ENCODE measurements around the gene SMYD3. TPM values are rescaled to one million over a fixed set of nuclear protein-coding genes. Genes with fewer than 3 reads are reported as not detected.

The SMYD3 gene
- total RNA-seq, 1 donor from 2014 or later = 22.3 TPM

GRCh38 chr1:246169019-246169418 lies 338.1 kb downstream of the SMYD3 start:
- TF ChIP-seq, protein P1, sequence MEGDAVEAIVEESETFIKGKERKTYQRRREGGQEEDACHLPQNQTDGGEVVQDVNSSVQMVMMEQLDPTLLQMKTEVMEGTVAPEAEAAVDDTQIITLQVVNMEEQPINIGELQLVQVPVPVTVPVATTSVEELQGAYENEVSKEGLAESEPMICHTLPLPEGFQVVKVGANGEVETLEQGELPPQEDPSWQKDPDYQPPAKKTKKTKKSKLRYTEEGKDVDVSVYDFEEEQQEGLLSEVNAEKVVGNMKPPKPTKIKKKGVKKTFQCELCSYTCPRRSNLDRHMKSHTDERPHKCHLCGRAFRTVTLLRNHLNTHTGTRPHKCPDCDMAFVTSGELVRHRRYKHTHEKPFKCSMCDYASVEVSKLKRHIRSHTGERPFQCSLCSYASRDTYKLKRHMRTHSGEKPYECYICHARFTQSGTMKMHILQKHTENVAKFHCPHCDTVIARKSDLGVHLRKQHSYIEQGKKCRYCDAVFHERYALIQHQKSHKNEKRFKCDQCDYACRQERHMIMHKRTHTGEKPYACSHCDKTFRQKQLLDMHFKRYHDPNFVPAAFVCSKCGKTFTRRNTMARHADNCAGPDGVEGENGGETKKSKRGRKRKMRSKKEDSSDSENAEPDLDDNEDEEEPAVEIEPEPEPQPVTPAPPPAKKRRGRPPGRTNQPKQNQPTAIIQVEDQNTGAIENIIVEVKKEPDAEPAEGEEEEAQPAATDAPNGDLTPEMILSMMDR (IDR thresholded peaks at IDR 0.05) = no peak
- no peak for TF ChIP-seq POLR2AphosphoS5 (IDR thresholded peaks at IDR 0.05; ENCODE audit: insufficient read depth in 1 of 2, low read depth in 1 of 2)
- no peak for TF ChIP-seq POLR2A (IDR thresholded peaks at IDR 0.05)
- Histone ChIP-seq H3K36me3 (no peaks in the 10 kb centered on the region), H3K4me3 (no peak overlapping the region), H3K4me1 (no peaks in the 10 kb centered on the region), H3K27ac (no peak overlapping the region), H3K27me3 (no peaks in the 10 kb centered on the region), H3K9me3 (no peaks in the 10 kb centered on the region)
- intact Hi-C loops (cut with DNase I) = no loop called here
- DNase-seq (ENCODE audit: extremely low spot score in 2 of 2) = no peak

DNA sequence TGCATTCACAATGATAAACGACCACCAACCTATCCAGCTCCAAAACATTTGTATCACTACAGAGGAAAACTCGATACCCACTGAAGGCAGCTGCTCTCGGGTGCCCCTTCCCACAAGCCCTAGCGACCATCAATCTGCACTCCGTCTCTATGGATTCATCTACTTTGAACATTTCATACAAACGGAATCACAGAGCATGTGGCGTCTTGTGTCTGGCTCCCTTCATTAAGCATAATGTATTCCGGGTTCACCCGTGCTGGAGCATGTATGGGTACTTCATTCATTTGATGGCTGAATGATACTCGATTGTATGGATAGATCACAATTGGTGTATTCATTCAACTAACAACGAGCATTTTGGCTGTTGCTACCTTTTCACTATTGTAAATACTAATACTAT lies 340.2 kb downstream of the SMYD3 start:
- Histone ChIP-seq H3K4me1 (peaks cover 4% of the 10 kb centered on the region), H3K36me3 (no peaks in the 10 kb centered on the region), H3K4me3 (no peak overlapping the region), H3K27me3 (no peaks in the 10 kb centered on the region), H3K9me3 (no peaks in the 10 kb centered on the region), H3K27ac (no peak overlapping the region)
- TF ChIP-seq, protein P1 (IDR thresholded peaks at IDR 0.05) = no peak
- TF ChIP-seq POLR2A (IDR thresholded peaks at IDR 0.05) (no peak), POLR2AphosphoS5 (IDR thresholded peaks at IDR 0.05; ENCODE audit: insufficient read depth in 1 of 2, low read depth in 1 of 2) (no peak)
- DNase-seq (ENCODE audit: extremely low spot score in 2 of 2) = no peak
- intact Hi-C loops (cut with DNase I) = no loop called here

DNA sequence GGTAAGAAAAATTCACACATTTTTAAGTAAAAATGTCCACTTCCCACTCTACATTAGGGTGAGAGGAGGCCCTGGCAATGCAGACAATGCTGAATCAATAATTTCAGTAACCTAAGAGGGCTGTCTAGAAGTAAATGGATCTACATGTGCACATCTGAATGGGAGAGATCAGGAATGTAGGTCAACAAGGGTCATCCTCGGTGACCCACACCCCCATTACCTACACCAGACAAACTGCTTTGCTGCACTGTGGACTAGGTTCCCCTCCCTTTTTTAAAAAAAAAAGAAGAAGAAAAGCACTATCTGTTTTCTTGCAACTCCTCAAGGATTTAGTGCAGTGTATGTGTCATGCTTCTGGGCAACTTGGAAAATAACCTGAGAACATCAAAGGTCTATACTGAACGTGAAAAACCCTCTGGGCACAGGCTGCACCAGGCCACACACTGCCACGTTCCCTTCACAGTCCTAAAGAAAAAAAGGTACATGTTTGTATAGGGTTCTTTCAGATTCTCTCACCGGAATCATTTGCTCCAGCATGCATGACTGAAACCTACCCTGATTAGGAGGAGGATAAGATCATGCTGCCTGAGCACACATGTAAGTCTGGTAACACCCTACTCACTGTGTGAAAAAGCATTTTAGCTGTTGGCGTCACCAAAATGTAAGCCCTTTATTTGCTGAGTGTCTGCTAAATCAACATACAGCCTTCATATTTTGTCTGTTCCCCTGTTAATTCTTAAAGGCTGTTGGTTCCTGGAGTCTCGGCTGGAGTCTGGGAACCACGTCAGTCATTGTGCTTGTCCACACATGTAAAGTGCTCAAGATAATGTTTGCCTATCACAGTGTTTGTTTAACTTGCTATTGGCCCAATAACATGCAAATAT lies 341.0 kb downstream of the SMYD3 start:
- H3K27me3 ChIP-seq = no peaks in the 10 kb centered on the region
- DNase-seq (ENCODE audit: extremely low spot score in 2 of 2) = no peak
- intact Hi-C loops (cut with DNase I) = no loop called here

GRCh38 chr1:246164764-246165163 lies 342.3 kb downstream of the SMYD3 start:
- Histone ChIP-seq H3K4me1 (peaks cover 5% of the 10 kb centered on the region), H3K4me3 (no peak overlapping the region), H3K27ac (no peak overlapping the region), H3K27me3 (no peaks in the 10 kb centered on the region), H3K9me3 (no peaks in the 10 kb centered on the region), H3K36me3 (no peaks in the 10 kb centered on the region)
- TF ChIP-seq, protein P1 (IDR thresholded peaks at IDR 0.05) = no peak
- TF ChIP-seq POLR2AphosphoS5 (IDR thresholded peaks at IDR 0.05; ENCODE audit: insufficient read depth in 1 of 2, low read depth in 1 of 2) (no peak), POLR2A (IDR thresholded peaks at IDR 0.05) (no peak)
- intact Hi-C loops (cut with DNase I) = no loop called here
- DNase-seq (ENCODE audit: extremely low spot score in 2 of 2) = no peak

More for the DNA sequence above, 341.0 kb downstream of the SMYD3 start:
- Histone ChIP-seq H3K4me1 (peaks cover 5% of the 10 kb centered on the region), H3K27ac (no peak overlapping the region), H3K9me3 (no peaks in the 10 kb centered on the region), H3K36me3 (no peaks in the 10 kb centered on the region), H3K4me3 (no peak overlapping the region)
- TF ChIP-seq, protein P1 (IDR thresholded peaks at IDR 0.05) = no peak
- TF ChIP-seq POLR2AphosphoS5 (IDR thresholded peaks at IDR 0.05; ENCODE audit: insufficient read depth in 1 of 2, low read depth in 1 of 2) (peak in 1 of 2 donors; percentile 41), POLR2A (IDR thresholded peaks at IDR 0.05) (no peak)

- H3K4me1 ChIP-seq = peaks cover 5% of the 10 kb centered on the region
- no peak for DNase-seq (ENCODE audit: extremely low spot score in 2 of 2)
These were observed 344.5 kb downstream of the SMYD3 start for GRCh38 chr1:246162560-246162959.

More at GRCh38 chr1:246162560-246162959, 344.5 kb downstream of the SMYD3 start:
- Histone ChIP-seq H3K27ac (no peak overlapping the region), H3K9me3 (no peaks in the 10 kb centered on the region), H3K27me3 (no peaks in the 10 kb centered on the region), H3K36me3 (no peaks in the 10 kb centered on the region), H3K4me3 (no peak overlapping the region)
- intact Hi-C loops (cut with DNase I) = no loop called here
- TF ChIP-seq POLR2A (IDR thresholded peaks at IDR 0.05) (no peak), POLR2AphosphoS5 (IDR thresholded peaks at IDR 0.05; ENCODE audit: insufficient read depth in 1 of 2, low read depth in 1 of 2) (no peak)
- TF ChIP-seq, protein P1 (IDR thresholded peaks at IDR 0.05) = no peak
